Pancreas (tissue), 10 donors: ENCODE measurements around the gene USP24. TPM values are rescaled to one million over a fixed set of nuclear protein-coding genes. Genes with fewer than 3 reads are reported as not detected.

Experiments
- ATAC-seq, 4 donors: fragments of 200-7000 bp; cut with Tn5 transposase; one replicate each; pipeline versions ENCODE4 v1.8.0 to v1.9.1; 2020; ENCODE audit warnings: mild to moderate bottlenecking in 4 of 4, moderate library complexity in 4 of 4
- DNase-seq, 6 donors: peaks; one replicate each; pipeline ENCODE4 v3.0.0-alpha.2; 2020
- FAIRE-seq: peaks from 2 replicates; lab custom pipeline; 2012; peaks lifted over from hg19 to GRCh38; lab: Jason Lieb, UNC
- H3K27ac ChIP-seq, 4 donors: fragments of 200-600 bp; sonication (generic); 1 replicate in 3 of 4; 2 replicates in 1 of 4; pipeline versions ENCODE4 v1.5.0 to v1.8.0; 2020
- H3K27me3 ChIP-seq, 4 donors: fragments of 200-600 bp; one replicate each; pipeline ENCODE4 v1.8.0; 2021
- H3K36me3 ChIP-seq, 3 donors: fragments of 200-600 bp; sonication (generic) in 1 of 3; one replicate each; pipeline versions ENCODE4 v1.5.0 to v1.8.0; 2020 to 2021
- H3K4me1 ChIP-seq, 3 donors: fragments of 200-600 bp; one replicate each; pipeline ENCODE4 v1.8.0; 2021
- H3K4me3 ChIP-seq, 4 donors: fragments of 200-600 bp; sonication (generic) in 2 of 4; one replicate each; pipeline versions ENCODE4 v1.5.0 to v1.8.0; 2020 to 2021
- H3K9me3 ChIP-seq, 4 donors: fragments of 200-600 bp; one replicate each; pipeline ENCODE4 v1.8.0; 2021
- WGBS, 2 donors: extraction: QIAGEN DNeasy Blood & Tissue Kit; methylation state at CpG; one replicate each; pipeline ENCODE4 v1.1.7; 2013; 5-methylcytosine and 5-hydroxymethylcytosine counted together
- intact Hi-C, 3 donors: fragments of 100-400 bp; cut with DNase I; formaldehyde crosslinking; loops; one replicate each; pipeline versions ENCODE4 v1.11.1 to v1.14.2; 2022
- polyA plus RNA-seq, 2 donors: library from polyadenylated mRNA; stranded (reverse); fragments of 200-250 nt; gene quantifications; one replicate each; pipeline ENCODE4 v1.2.3, GENCODE V29; 2013
- total RNA-seq, 6 donors: library from RNA; stranded (reverse); fragmentation: NEBNext Ultra II Directional in 4 of 6; extraction: Animal tissue kit (Norgen Biotek cat#: 25700) in 4 of 6; gene quantifications; one replicate each; pipeline versions ENCODE4 v1.2.1 to v1.2.4, GENCODE V29; 2021 to 2023
- TF ChIP-seq, protein P1 (sequence below), 4 donors: fragments of 200-600 bp; sonication (generic) in 3 of 4; IDR thresholded peaks; one replicate each; pipeline versions ENCODE4 v1.5.0 to v1.8.0; 2021; ENCODE audit warnings: antibody characterized with exemption in 4 of 4
- donor health status: healthy with polysubstance abuse.
- donor health status: DM: no; HTN: no; CAD: no; lungs with moderate emphysema.
- donor health status: DM: no; HTN: no; CAD: no.
- donor health status: control.
- donor health status: control.
- donor health status: Bipolar disorder and iron deficiency.
- donor health status: DM: yes; HTN: yes; CAD: no.
- donor health status: DM: no; HTN: no; CAD: no.
- donor health status: DM: no; HTN: no; CAD: no.
- donor health status: DM: yes; HTN: yes; CAD: no.

USP24 gene
- total and polyA plus RNA-seq, 8 donors = 7.5 to 26.8 (median 14.5) TPM

DNA sequence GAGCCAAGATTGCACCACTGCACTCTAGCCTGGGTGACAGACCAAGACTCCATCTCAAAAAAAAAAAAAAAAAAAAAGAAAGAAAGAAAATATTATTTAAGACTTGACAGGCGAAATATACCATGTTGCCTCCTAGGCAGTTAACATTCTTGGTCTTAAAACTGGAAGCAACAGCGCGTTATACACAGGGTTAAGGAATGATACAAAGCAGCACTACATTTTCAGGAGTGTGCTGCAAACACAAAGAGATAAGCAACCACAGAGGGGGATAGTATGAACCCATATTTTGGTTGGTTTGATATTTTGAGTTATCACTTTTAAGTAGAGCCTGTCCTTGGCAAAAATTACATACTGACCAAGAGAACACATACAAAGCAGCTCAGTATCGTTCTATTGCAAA, 25.1 kb downstream of the USP24 start:
- no peaks in the 10 kb centered on the region for H3K27me3 ChIP-seq
- H3K27ac ChIP-seq = no peak overlapping the region

DNA sequence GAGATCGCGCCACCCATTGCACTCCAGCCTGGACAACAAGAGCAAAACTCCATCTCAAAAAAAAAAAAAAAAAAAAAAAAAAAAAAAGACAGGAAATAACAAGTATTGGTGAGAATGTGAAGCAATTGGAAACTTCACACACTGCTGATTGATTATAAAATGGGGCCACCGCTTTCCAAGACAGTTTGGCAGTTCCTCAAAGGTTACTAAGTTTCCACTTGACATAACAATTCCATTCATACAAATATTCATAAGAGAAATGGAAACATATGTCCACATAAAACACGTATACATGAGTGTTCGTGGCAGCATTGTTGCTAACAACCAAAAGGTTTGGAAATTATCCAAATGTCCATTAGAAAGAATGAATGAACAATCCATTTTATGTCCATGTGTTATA, 26.3 kb downstream of the USP24 start:
- intact Hi-C loops = no loop called here
- H3K36me3 ChIP-seq = no peaks in the 10 kb centered on the region
- H3K27ac ChIP-seq = no peak overlapping the region
- DNase-seq = no peak
- ATAC-seq = no peak
- no peak overlapping the region for H3K4me3 ChIP-seq
- no peak for FAIRE-seq
- H3K27me3 ChIP-seq = no peaks in the 10 kb centered on the region
- no peaks in the 10 kb centered on the region for H3K9me3 ChIP-seq
- peaks cover 3 to 28% (median 7%) of the 10 kb centered on the region in 3 donors for H3K4me1 ChIP-seq
- TF ChIP-seq, protein P1, sequence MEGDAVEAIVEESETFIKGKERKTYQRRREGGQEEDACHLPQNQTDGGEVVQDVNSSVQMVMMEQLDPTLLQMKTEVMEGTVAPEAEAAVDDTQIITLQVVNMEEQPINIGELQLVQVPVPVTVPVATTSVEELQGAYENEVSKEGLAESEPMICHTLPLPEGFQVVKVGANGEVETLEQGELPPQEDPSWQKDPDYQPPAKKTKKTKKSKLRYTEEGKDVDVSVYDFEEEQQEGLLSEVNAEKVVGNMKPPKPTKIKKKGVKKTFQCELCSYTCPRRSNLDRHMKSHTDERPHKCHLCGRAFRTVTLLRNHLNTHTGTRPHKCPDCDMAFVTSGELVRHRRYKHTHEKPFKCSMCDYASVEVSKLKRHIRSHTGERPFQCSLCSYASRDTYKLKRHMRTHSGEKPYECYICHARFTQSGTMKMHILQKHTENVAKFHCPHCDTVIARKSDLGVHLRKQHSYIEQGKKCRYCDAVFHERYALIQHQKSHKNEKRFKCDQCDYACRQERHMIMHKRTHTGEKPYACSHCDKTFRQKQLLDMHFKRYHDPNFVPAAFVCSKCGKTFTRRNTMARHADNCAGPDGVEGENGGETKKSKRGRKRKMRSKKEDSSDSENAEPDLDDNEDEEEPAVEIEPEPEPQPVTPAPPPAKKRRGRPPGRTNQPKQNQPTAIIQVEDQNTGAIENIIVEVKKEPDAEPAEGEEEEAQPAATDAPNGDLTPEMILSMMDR (IDR thresholded peaks at IDR 0.05) = no peak
- 89 to 92% methylated on average over 5 of the region's 5 CpGs for WGBS, 2 donors

More for the DNA sequence above, 25.1 kb downstream of the USP24 start:
- no peak for FAIRE-seq
- 91 to 92% methylated on average over 4 of the region's 4 CpGs for WGBS, 2 donors
- TF ChIP-seq, protein P1 (IDR thresholded peaks at IDR 0.05) = no peak
- Histone ChIP-seq H3K36me3 (no peaks in the 10 kb centered on the region), H3K4me1 (peaks cover 4 to 31% (median 7%) of the 10 kb centered on the region in 3 donors), H3K4me3 (no peak overlapping the region), H3K9me3 (no peaks in the 10 kb centered on the region)
- DNase-seq = no peak
- intact Hi-C loops = no loop called here
- no peak for ATAC-seq

DNA sequence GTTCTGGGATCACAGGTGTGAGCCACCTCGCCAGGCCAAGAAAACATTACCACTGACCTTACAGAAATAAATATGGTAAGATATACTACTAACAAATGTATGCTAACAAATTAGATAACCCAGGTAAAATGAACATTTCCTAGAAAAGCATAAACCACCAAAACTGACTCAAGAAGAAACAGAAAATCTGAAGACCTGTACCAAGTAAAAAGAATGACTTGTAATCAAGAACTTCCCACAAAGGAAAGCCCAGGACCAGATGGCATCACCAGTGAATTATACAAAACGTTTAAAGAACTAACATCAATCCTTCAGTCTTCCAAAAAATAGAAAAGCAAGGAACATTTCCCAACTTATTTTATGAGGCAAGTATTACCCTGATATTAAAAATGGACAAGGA, 29.3 kb downstream of the USP24 start:
- WGBS, 2 donors = 83 to 85% methylated on average over 2 of the region's 2 CpGs
- Histone ChIP-seq H3K9me3 (no peaks in the 10 kb centered on the region), H3K27ac (no peak overlapping the region), H3K36me3 (no peaks in the 10 kb centered on the region), H3K27me3 (no peaks in the 10 kb centered on the region), H3K4me1 (peaks cover 0 to 5% (median 0%) of the 10 kb centered on the region in 3 donors), H3K4me3 (no peak overlapping the region)
- intact Hi-C loops = no loop called here
- DNase-seq = no peak
- ATAC-seq = no peak
- TF ChIP-seq, protein P1 (IDR thresholded peaks at IDR 0.05) = no peak
- FAIRE-seq = no peak

DNA sequence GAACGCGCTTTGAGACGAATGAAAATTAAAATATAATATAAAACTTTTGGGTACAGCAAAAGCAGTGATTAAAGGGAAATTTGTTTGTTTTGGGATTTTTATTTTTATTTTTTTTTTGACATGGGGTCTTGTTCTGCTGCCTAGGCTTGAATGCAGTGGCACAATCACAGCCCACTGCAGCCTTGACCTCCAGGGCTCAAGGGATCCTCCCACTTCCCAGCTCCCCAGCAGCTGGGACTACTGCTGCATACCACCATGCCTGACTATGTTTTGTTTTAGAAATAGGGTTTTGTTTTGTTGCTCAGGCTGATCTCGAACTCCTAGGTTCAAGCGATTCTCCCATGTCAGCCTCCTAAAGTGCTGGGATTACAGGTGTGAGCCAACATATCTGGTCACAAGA, 30.3 kb downstream of the USP24 start:
- 97 to 98% methylated on average over 5 of the region's 5 CpGs for whole genome bisulfite sequencing, 2 donors
- ATAC-seq (no peak), DNase-seq (no peak), FAIRE-seq (no peak)
- Histone ChIP-seq H3K4me1 (no peaks in the 10 kb centered on the region), H3K27me3 (no peaks in the 10 kb centered on the region), H3K4me3 (no peak overlapping the region), H3K9me3 (no peaks in the 10 kb centered on the region), H3K36me3 (no peaks in the 10 kb centered on the region), H3K27ac (no peak overlapping the region)
- TF ChIP-seq, protein P1 (IDR thresholded peaks at IDR 0.05) = no peak
- intact Hi-C loops = no loop called here

DNA sequence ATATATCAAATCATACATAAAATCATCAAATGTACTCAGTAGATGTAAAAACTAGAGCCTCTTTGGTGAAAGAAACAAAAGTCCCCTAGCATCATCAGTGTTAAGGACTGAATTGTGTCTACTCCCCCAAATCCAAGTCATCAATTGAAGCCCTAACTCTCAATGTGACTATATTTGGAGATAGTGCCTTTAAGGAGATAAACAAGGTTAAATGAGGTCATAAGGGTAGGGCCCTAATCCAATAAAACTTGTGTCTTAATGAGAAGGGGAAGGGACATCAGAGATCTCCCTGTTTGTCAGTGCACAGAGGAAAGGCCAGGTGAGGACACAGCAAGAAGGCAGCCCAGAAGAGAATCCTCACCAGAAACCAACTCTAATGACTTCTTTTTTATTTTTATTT, 33.5 kb downstream of the USP24 start:
- Histone ChIP-seq H3K9me3 (no peaks in the 10 kb centered on the region), H3K27me3 (no peaks in the 10 kb centered on the region), H3K4me3 (no peak overlapping the region), H3K4me1 (no peaks in the 10 kb centered on the region), H3K36me3 (no peaks in the 10 kb centered on the region), H3K27ac (no peak overlapping the region)
- intact Hi-C loops = no loop called here
- ATAC-seq = no peak
- TF ChIP-seq, protein P1 (IDR thresholded peaks at IDR 0.05) = no peak
- no peak for FAIRE-seq
- no peak for DNase-seq
